ENCODE data around the gene SESN3.

SESN3 gene

GRCh38 chr11:95152876-95153856, 77.8 kb downstream of the SESN3 start:
- Histone ChIP-seq H3K27ac (ENCODE audit: low read depth, low read length) (no peak overlapping the region), H3K79me2 (ENCODE audit: control insufficient read depth, low read length) (no peaks in the 10 kb centered on the region), H3K4me1 (ENCODE audit: control insufficient read depth, low read length) (peaks cover 51% of the 10 kb centered on the region), H3F3A (ENCODE audit: control insufficient read depth, insufficient read depth) (no peaks in the 10 kb centered on the region), H3K9me3 (ENCODE audit: control insufficient read depth, insufficient read depth, low read length) (no peaks in the 10 kb centered on the region), H3K4me3 (ENCODE audit: low read length) (peak overlapping the region; percentile 50), H3K27me3 (ENCODE audit: control insufficient read depth, low read length) (no peaks in the 10 kb centered on the region), H4K20me1 (ENCODE audit: control insufficient read depth, insufficient read depth, low read depth, low read length) (no peaks in the 10 kb centered on the region), H3K9me2 (replicated peaks; ENCODE audit: control insufficient read depth, low read length) (no peaks in the 10 kb centered on the region), H3K4me2 (ENCODE audit: low read length) (peak overlapping the region; percentile 58), H3K36me3 (ENCODE audit: control insufficient read depth, low read length) (no peaks in the 10 kb centered on the region)
- TF ChIP-seq CTCF (IDR thresholded peaks at IDR 0.05; ENCODE audit: low read depth, low read length, poor library complexity, severe bottlenecking) (no peak), EZH2phosphoT487 (IDR thresholded peaks at IDR 0.05; ENCODE audit: borderline replicate concordance, low read length) (no peak)

GRCh38 chr11:95150956-95151684, 79.9 kb downstream of the SESN3 start:
- H3K27ac ChIP-seq (ENCODE audit: low read depth, low read length): no peak overlapping the region
- H3K4me1 ChIP-seq (ENCODE audit: control insufficient read depth, low read length): peaks cover 51% of the 10 kb centered on the region
- no peaks in the 10 kb centered on the region for H3K9me2 ChIP-seq (replicated peaks; ENCODE audit: control insufficient read depth, low read length)
- H3F3A ChIP-seq (ENCODE audit: control insufficient read depth, insufficient read depth): no peaks in the 10 kb centered on the region
- H4K20me1 ChIP-seq (ENCODE audit: control insufficient read depth, insufficient read depth, low read depth, low read length): no peaks in the 10 kb centered on the region
- H3K27me3 ChIP-seq (ENCODE audit: control insufficient read depth, low read length): no peaks in the 10 kb centered on the region
- TF ChIP-seq EZH2phosphoT487 (IDR thresholded peaks at IDR 0.05; ENCODE audit: borderline replicate concordance, low read length): no peak
- TF ChIP-seq CTCF (IDR thresholded peaks at IDR 0.05; ENCODE audit: low read depth, low read length, poor library complexity, severe bottlenecking): peak; percentile 62
- peak overlapping the region; percentile 77 for H3K4me2 ChIP-seq (ENCODE audit: low read length)
- H3K4me3 ChIP-seq (ENCODE audit: low read length): peak overlapping the region; percentile 64
- H3K36me3 ChIP-seq (ENCODE audit: control insufficient read depth, low read length): no peaks in the 10 kb centered on the region
- H3K79me2 ChIP-seq (ENCODE audit: control insufficient read depth, low read length): no peaks in the 10 kb centered on the region
- H3K9me3 ChIP-seq (ENCODE audit: control insufficient read depth, insufficient read depth, low read length): no peaks in the 10 kb centered on the region

GRCh38 chr11:95149651-95150364, 81.2 kb downstream of the SESN3 start:
- no peaks in the 10 kb centered on the region for H3K27me3 ChIP-seq (ENCODE audit: control insufficient read depth, low read length)
- H3K4me1 ChIP-seq (ENCODE audit: control insufficient read depth, low read length): peaks cover 51% of the 10 kb centered on the region
- no peak overlapping the region for H3K4me2 ChIP-seq (ENCODE audit: low read length)
- no peak overlapping the region for H3K27ac ChIP-seq (ENCODE audit: low read depth, low read length)
- no peak overlapping the region for H3K4me3 ChIP-seq (ENCODE audit: low read length)
- no peaks in the 10 kb centered on the region for H4K20me1 ChIP-seq (ENCODE audit: control insufficient read depth, insufficient read depth, low read depth, low read length)
- H3F3A ChIP-seq (ENCODE audit: control insufficient read depth, insufficient read depth): no peaks in the 10 kb centered on the region
- H3K79me2 ChIP-seq (ENCODE audit: control insufficient read depth, low read length): no peaks in the 10 kb centered on the region
- TF ChIP-seq CTCF (IDR thresholded peaks at IDR 0.05; ENCODE audit: low read depth, low read length, poor library complexity, severe bottlenecking) (no peak), EZH2phosphoT487 (IDR thresholded peaks at IDR 0.05; ENCODE audit: borderline replicate concordance, low read length) (no peak)
- no peaks in the 10 kb centered on the region for H3K36me3 ChIP-seq (ENCODE audit: control insufficient read depth, low read length)
- H3K9me3 ChIP-seq (ENCODE audit: control insufficient read depth, insufficient read depth, low read length): no peaks in the 10 kb centered on the region
- no peaks in the 10 kb centered on the region for H3K9me2 ChIP-seq (replicated peaks; ENCODE audit: control insufficient read depth, low read length)

Measured in DOHH2 (cell line).